Vagina (tissue), 2 donors: Measurements from ENCODE around the gene ZNF44. TPM values are rescaled to one million over a fixed set of nuclear protein-coding genes. Genes with fewer than 3 reads are reported as not detected.
A peak's percentile ranks its signal among the peaks of the same experiment; 100 is the strongest.

Experiments
- DNase-seq, 2 donors: peaks; one replicate each; pipeline ENCODE4 v3.0.0-alpha.2; 2017; ENCODE audit errors: extremely low spot score in 2 of 2
- H3K27ac ChIP-seq: fragments of 200-600 bp; sonication (generic); one replicate; pipeline ENCODE4 v1.5.1; 2019
- H3K27me3 ChIP-seq: fragments of 200-600 bp; sonication (generic); one replicate; pipeline ENCODE4 v1.5.1; 2019
- H3K36me3 ChIP-seq, 2 donors: fragments of 200-600 bp; sonication (generic); one replicate each; pipeline ENCODE4 v1.5.1; 2017 to 2019
- H3K4me1 ChIP-seq: fragments of 200-600 bp; sonication (generic); one replicate; pipeline ENCODE4 v1.5.1; 2019
- H3K4me3 ChIP-seq, 2 donors: fragments of 200-600 bp; sonication (generic); 1 replicate in 1 of 2; 2 replicates in 1 of 2; pipeline ENCODE4 v1.5.1; 2016 to 2019
- H3K9me3 ChIP-seq: fragments of 200-600 bp; sonication (generic); one replicate; pipeline ENCODE4 v1.5.1; 2019
- CTCF ChIP-seq, 3 experiments: fragments of 450-650 bp in 2 of 3; fragments of 200-600 bp in 1 of 3; sonication (generic) in 1 of 3; IDR thresholded peaks; one replicate each; pipeline ENCODE4 v1.5.1; 2017 to 2019; ENCODE audit warnings: antibody characterized with exemption in 3 of 3, mild to moderate bottlenecking in 2 of 3, moderate library complexity in 2 of 3
- POLR2A ChIP-seq, 2 donors: fragments of 450-650 bp; IDR thresholded peaks; one replicate each; pipeline ENCODE4 v1.6.1; 2017; ENCODE audit warnings: antibody characterized with exemption in 2 of 2, mild to moderate bottlenecking in 2 of 2, moderate library complexity in 2 of 2
- POLR2AphosphoS5 ChIP-seq, 2 donors: sonication (generic); formaldehyde crosslinking; IDR thresholded peaks; one replicate each; pipeline ENCODE4 v1.9.0; 2017; ENCODE audit warnings: antibody characterized with exemption in 2 of 2, mild to moderate bottlenecking in 2 of 2, low read depth in 1 of 2; ENCODE audit not compliant: insufficient read depth in 1 of 2
- intact Hi-C: fragments of 100-400 bp; cut with DNase I; formaldehyde crosslinking; loops from one replicate; pipeline ENCODE4 v1.15.1; 2023
- total RNA-seq: library from RNA; depleted of rRNA; stranded (reverse); fragments of >200 nt; gene quantifications from one replicate; pipeline ENCODE4 v1.2.3, GENCODE V29; 2016

ZNF44 gene
- total RNA-seq, 1 donor from 2014 or later, result 11.5 TPM

GRCh38 chr19:12293777-12294248, 870 bp downstream of the ZNF44 start:
- Histone ChIP-seq H3K36me3 (no peaks in the 10 kb centered on the region), H3K27me3 (no peaks in the 10 kb centered on the region), H3K9me3 (no peaks in the 10 kb centered on the region), H3K4me1 (peaks cover 56% of the 10 kb centered on the region), H3K4me3 (peak overlapping the region; percentile 86 to 89), H3K27ac (peak overlapping the region; percentile 93)
- intact Hi-C loops, result no loop called here
- TF ChIP-seq POLR2A (IDR thresholded peaks at IDR 0.05) (no peak), CTCF (IDR thresholded peaks at IDR 0.05) (no peak), POLR2AphosphoS5 (IDR thresholded peaks at IDR 0.05; ENCODE audit: insufficient read depth in 1 of 2, low read depth in 1 of 2) (peak; percentile 17 to 33)
- no peak for DNase-seq

- Histone ChIP-seq H3K4me1 (peaks cover 62% of the 10 kb centered on the region), H3K27me3 (no peaks in the 10 kb centered on the region), H3K27ac (peak overlapping the region; percentile 79), H3K9me3 (no peaks in the 10 kb centered on the region), H3K36me3 (no peaks in the 10 kb centered on the region), H3K4me3 (no peak overlapping the region)
- intact Hi-C loops, result no loop called here
- no peak for DNase-seq
- no peak for TF ChIP-seq CTCF (IDR thresholded peaks at IDR 0.05)
- no peak for TF ChIP-seq POLR2AphosphoS5 (IDR thresholded peaks at IDR 0.05; ENCODE audit: insufficient read depth in 1 of 2, low read depth in 1 of 2)
- no peak for TF ChIP-seq POLR2A (IDR thresholded peaks at IDR 0.05)
Observed at GRCh38 chr19:12289790-12290065, 5.0 kb downstream of the ZNF44 start.

GRCh38 chr19:12287958-12288500, 6.7 kb downstream of the ZNF44 start:
- peak overlapping the region; percentile 79 for H3K27ac ChIP-seq
- no peak for TF ChIP-seq POLR2AphosphoS5 (IDR thresholded peaks at IDR 0.05; ENCODE audit: insufficient read depth in 1 of 2, low read depth in 1 of 2)
- no peak for TF ChIP-seq POLR2A (IDR thresholded peaks at IDR 0.05)
- TF ChIP-seq CTCF (IDR thresholded peaks at IDR 0.05), result no peak
- H3K4me3 ChIP-seq, result no peak overlapping the region
- intact Hi-C loops, result no loop called here
- no peaks in the 10 kb centered on the region for H3K36me3 ChIP-seq
- no peaks in the 10 kb centered on the region for H3K27me3 ChIP-seq
- DNase-seq, result no peak
- H3K9me3 ChIP-seq, result no peaks in the 10 kb centered on the region
- H3K4me1 ChIP-seq, result peaks cover 54% of the 10 kb centered on the region

- Histone ChIP-seq H3K9me3 (no peaks in the 10 kb centered on the region), H3K27me3 (no peaks in the 10 kb centered on the region), H3K4me3 (no peak overlapping the region), H3K27ac (no peak overlapping the region), H3K36me3 (no peaks in the 10 kb centered on the region), H3K4me1 (peaks cover 29% of the 10 kb centered on the region)
- intact Hi-C loops, result no loop called here
- no peak for DNase-seq
- TF ChIP-seq POLR2AphosphoS5 (IDR thresholded peaks at IDR 0.05; ENCODE audit: insufficient read depth in 1 of 2, low read depth in 1 of 2) (no peak), POLR2A (IDR thresholded peaks at IDR 0.05) (no peak), CTCF (IDR thresholded peaks at IDR 0.05) (no peak)
Observed at GRCh38 chr19:12284631-12285030, 10.1 kb downstream of the ZNF44 start.

- no peak for DNase-seq
- Histone ChIP-seq H3K27me3 (no peaks in the 10 kb centered on the region), H3K9me3 (no peaks in the 10 kb centered on the region), H3K27ac (no peak overlapping the region), H3K4me3 (no peak overlapping the region), H3K4me1 (peaks cover 25% of the 10 kb centered on the region), H3K36me3 (no peaks in the 10 kb centered on the region)
- intact Hi-C loops, result no loop called here
- TF ChIP-seq POLR2AphosphoS5 (IDR thresholded peaks at IDR 0.05; ENCODE audit: insufficient read depth in 1 of 2, low read depth in 1 of 2), result no peak
Observed at GRCh38 chr19:12284226-12284625, 10.5 kb downstream of the ZNF44 start.
